Activated CD4-positive, alpha-beta memory T cell treated with anti-CD3 and anti-CD28 coated beads, Interleukin-2, amount 10 ng/mL, durations not matched to agents 7 days and 5 days (primary cell): ENCODE measurements around the gene RUFY4. TPM values are rescaled to one million over a fixed set of nuclear protein-coding genes. Genes with fewer than 3 reads are reported as not detected.

Experiments
- CTCF ChIA-PET: fragments of 350-600 bp; sonication (Branson Sonifier 250); formaldehyde crosslinking; loops from one replicate; lab custom pipeline; 2021; ENCODE audit warnings: antibody characterized with exemption, inconsistent platforms; lab: Charles Lee
- POLR2A ChIA-PET: fragments of 350-600 bp; sonication (Branson Sonifier 250); formaldehyde crosslinking; loops from one replicate; lab custom pipeline; 2021; ENCODE audit warnings: antibody characterized with exemption; lab: Charles Lee
- DNase-seq: peaks from one replicate; pipeline ENCODE4 v3.0.0-alpha.2; 2020
- H3K27ac Mint-ChIP-seq: one replicate; pipeline ENCODE4 v1.8.0; 2021; ENCODE audit warnings: mild to moderate bottlenecking, mixed read lengths
- H3K27me3 Mint-ChIP-seq: one replicate; pipeline ENCODE4 v1.8.0; 2021; ENCODE audit warnings: mixed read lengths
- H3K36me3 Mint-ChIP-seq: one replicate; pipeline ENCODE4 v1.8.0; 2021; ENCODE audit warnings: low read depth, mixed read lengths
- H3K4me1 Mint-ChIP-seq: one replicate; pipeline ENCODE4 v1.8.0; 2021; ENCODE audit warnings: mixed read lengths
- H3K4me3 Mint-ChIP-seq: one replicate; pipeline ENCODE4 v1.8.0; 2021; ENCODE audit warnings: mild to moderate bottlenecking, mixed read lengths
- H3K9me3 Mint-ChIP-seq: one replicate; pipeline ENCODE4 v1.8.0; 2021; ENCODE audit warnings: mixed read lengths
- total RNA-seq, 2 experiments: library from RNA; stranded (reverse); gene quantifications; one replicate each; pipeline ENCODE4 v1.2.3, GENCODE V29; 2021

The RUFY4 gene
- total RNA-seq, 2 experiments from 2014 or later = 2.1 to 3.2 TPM

- Mint-ChIP-seq H3K36me3 (no peaks in the 10 kb centered on the region), H3K27ac (no peak overlapping the region), H3K9me3 (no peaks in the 10 kb centered on the region), H3K4me1 (no peaks in the 10 kb centered on the region), H3K4me3 (no peak overlapping the region), H3K27me3 (no peaks in the 10 kb centered on the region)
- POLR2A ChIA-PET = no interaction called here
- DNase-seq = peak; percentile 10
- CTCF ChIA-PET = interaction anchor here (1.1 kb wide), 1 partner anchor 237 kb away, joined by 3 read pairs; no protein-coding TSS in a partner anchor
These were observed 42.2 kb upstream of the RUFY4 start for GRCh38 chr2:218026676-218027425.

- Mint-ChIP-seq H3K4me1 (no peaks in the 10 kb centered on the region), H3K27ac (no peak overlapping the region), H3K4me3 (no peak overlapping the region), H3K36me3 (no peaks in the 10 kb centered on the region), H3K27me3 (no peaks in the 10 kb centered on the region), H3K9me3 (no peaks in the 10 kb centered on the region)
- ChIA-PET POLR2A (no interaction called here), CTCF (interaction anchor here (1.1 kb wide), 1 partner anchor 238 kb away, joined by 3 read pairs; no protein-coding TSS in a partner anchor)
- peak; percentile 13 for DNase-seq
These were observed 41.4 kb upstream of the RUFY4 start for GRCh38 chr2:218027426-218028188.

GRCh38 chr2:218028189-218028495, 40.9 kb upstream of the RUFY4 start:
- DNase-seq = peak; percentile 9
- H3K27me3 Mint-ChIP-seq = no peaks in the 10 kb centered on the region
- H3K9me3 Mint-ChIP-seq = no peaks in the 10 kb centered on the region
- no peaks in the 10 kb centered on the region for H3K4me1 Mint-ChIP-seq
- H3K36me3 Mint-ChIP-seq = no peaks in the 10 kb centered on the region
- H3K27ac Mint-ChIP-seq = no peak overlapping the region
- CTCF ChIA-PET = no interaction called here
- no peak overlapping the region for H3K4me3 Mint-ChIP-seq
- POLR2A ChIA-PET = no interaction called here

- Mint-ChIP-seq H3K9me3 (no peaks in the 10 kb centered on the region), H3K27me3 (no peaks in the 10 kb centered on the region), H3K36me3 (no peaks in the 10 kb centered on the region), H3K27ac (no peak overlapping the region), H3K4me3 (no peak overlapping the region), H3K4me1 (no peaks in the 10 kb centered on the region)
- peak; percentile 11 for DNase-seq
- POLR2A ChIA-PET = no interaction called here
- CTCF ChIA-PET = no interaction called here
These were observed 40.3 kb upstream of the RUFY4 start for GRCh38 chr2:218028562-218029348.

GRCh38 chr2:218029366-218030360, 39.4 kb upstream of the RUFY4 start:
- peak; percentile 12 for DNase-seq
- CTCF ChIA-PET = no interaction called here

GRCh38 chr2:218030409-218031195, 38.5 kb upstream of the RUFY4 start:
- ChIA-PET CTCF (no interaction called here), POLR2A (no interaction called here)
- Mint-ChIP-seq H3K36me3 (no peaks in the 10 kb centered on the region), H3K27ac (no peak overlapping the region), H3K9me3 (no peaks in the 10 kb centered on the region), H3K4me1 (peaks cover 10% of the 10 kb centered on the region), H3K4me3 (no peak overlapping the region), H3K27me3 (no peaks in the 10 kb centered on the region)
- no peak for DNase-seq

More at GRCh38 chr2:218029366-218030360, 39.4 kb upstream of the RUFY4 start:
- no peak overlapping the region for H3K4me3 Mint-ChIP-seq
- H3K27ac Mint-ChIP-seq = no peak overlapping the region
- H3K4me1 Mint-ChIP-seq = peaks cover 7% of the 10 kb centered on the region
- POLR2A ChIA-PET = no interaction called here
- H3K9me3 Mint-ChIP-seq = no peaks in the 10 kb centered on the region
- no peaks in the 10 kb centered on the region for H3K27me3 Mint-ChIP-seq
- no peaks in the 10 kb centered on the region for H3K36me3 Mint-ChIP-seq

GRCh38 chr2:218031261-218031660, 37.8 kb upstream of the RUFY4 start:
- CTCF ChIA-PET = no interaction called here

GRCh38 chr2:218031771-218032257, 37.2 kb upstream of the RUFY4 start:
- H3K36me3 Mint-ChIP-seq = no peaks in the 10 kb centered on the region
- no peaks in the 10 kb centered on the region for H3K9me3 Mint-ChIP-seq
- CTCF ChIA-PET = no interaction called here
- peaks cover 18% of the 10 kb centered on the region for H3K4me1 Mint-ChIP-seq
- POLR2A ChIA-PET = no interaction called here
- no peak overlapping the region for H3K27ac Mint-ChIP-seq
- H3K27me3 Mint-ChIP-seq = no peaks in the 10 kb centered on the region
- H3K4me3 Mint-ChIP-seq = no peak overlapping the region
- DNase-seq = peak; percentile 12

More at GRCh38 chr2:218031261-218031660, 37.8 kb upstream of the RUFY4 start:
- Mint-ChIP-seq H3K4me3 (no peak overlapping the region), H3K27me3 (no peaks in the 10 kb centered on the region), H3K4me1 (peaks cover 14% of the 10 kb centered on the region), H3K9me3 (no peaks in the 10 kb centered on the region), H3K27ac (no peak overlapping the region), H3K36me3 (no peaks in the 10 kb centered on the region)
- POLR2A ChIA-PET = no interaction called here
- no peak for DNase-seq

- Mint-ChIP-seq H3K36me3 (no peaks in the 10 kb centered on the region), H3K4me1 (peaks cover 19% of the 10 kb centered on the region), H3K27ac (no peak overlapping the region), H3K4me3 (no peak overlapping the region), H3K9me3 (no peaks in the 10 kb centered on the region), H3K27me3 (no peaks in the 10 kb centered on the region)
- CTCF ChIA-PET = interaction anchor here (0.7 to 1.6 kb wide), 2 partner anchors 14 to 15 kb away, joined by 3 to 4 read pairs; no protein-coding TSS in a partner anchor
- peak; percentile 15 for DNase-seq
- POLR2A ChIA-PET = interaction anchor here (1.5 kb wide), 1 partner anchor 10 kb away, joined by 4 read pairs; no protein-coding TSS in a partner anchor
These were observed 36.5 kb upstream of the RUFY4 start for GRCh38 chr2:218032336-218033171.

- Mint-ChIP-seq H3K36me3 (no peaks in the 10 kb centered on the region), H3K27ac (no peak overlapping the region), H3K4me3 (no peak overlapping the region), H3K9me3 (no peaks in the 10 kb centered on the region), H3K4me1 (peaks cover 20% of the 10 kb centered on the region), H3K27me3 (no peaks in the 10 kb centered on the region)
- DNase-seq = no peak
- ChIA-PET CTCF (interaction anchor here (0.5 to 1.6 kb wide), 4 partner anchors 14 to 283 kb away, joined by 3 to 5 read pairs (median 4); partner anchors contain the start of gene RUFY4), POLR2A (interaction anchor here (1.5 kb wide), 1 partner anchor 9 kb away, joined by 4 read pairs; no protein-coding TSS in a partner anchor)
These were observed 35.9 kb upstream of the RUFY4 start for GRCh38 chr2:218033208-218033589.
